ENCODE data around the gene LAMTOR4.

LAMTOR4 gene

GRCh38 chr7:100148559-100149328, at the start of gene LAMTOR4:
TSS of gene LAMTOR4 (plus strand) at chr7:100148918. CDS start at chr7:100148973, 55 bp downstream.
- peak; percentile 93 for DNase-seq

GRCh38 chr7:100099452-100099851, 49.3 kb upstream of the LAMTOR4 start:
- no peak for DNase-seq

GRCh38 chr7:100100420-100101015, 48.2 kb upstream of the LAMTOR4 start:
- peak; percentile 87 for DNase-seq

GRCh38 chr7:100101016-100101862, 47.5 kb upstream of the LAMTOR4 start, which contains the start of the genes AP4M1 and MCM7:
TSS of gene AP4M1 (plus strand) at chr7:100101643. CDS start at chr7:100101715, 72 bp downstream.
TSS of gene MCM7 (minus strand) at chr7:100101397. CDS start at chr7:100101294, 103 bp downstream.
- DNase-seq = peak; percentile 97

- DNase-seq = no peak
Observed at GRCh38 chr7:100102950-100103840, 45.5 kb upstream of the LAMTOR4 start.

- DNase-seq = no peak
Observed at GRCh38 chr7:100105534-100105933, 43.2 kb upstream of the LAMTOR4 start.

GRCh38 chr7:100106633-100107032, 42.1 kb upstream of the LAMTOR4 start:
- DNase-seq = no peak

- DNase-seq = no peak
Observed at GRCh38 chr7:100107125-100107737, 41.5 kb upstream of the LAMTOR4 start.

GRCh38 chr7:100107890-100108289, 40.8 kb upstream of the LAMTOR4 start:
- no peak for DNase-seq

GRCh38 chr7:100109521-100110163, 39.1 kb upstream of the LAMTOR4 start:
- no peak for DNase-seq

- no peak for DNase-seq
Observed at GRCh38 chr7:100111156-100111555, 37.6 kb upstream of the LAMTOR4 start.

- no peak for DNase-seq
Observed at GRCh38 chr7:100111914-100112313, 36.8 kb upstream of the LAMTOR4 start.

- no peak for DNase-seq
Observed at GRCh38 chr7:100115026-100115425, 33.7 kb upstream of the LAMTOR4 start.

GRCh38 chr7:100118388-100119071, 30.2 kb upstream of the LAMTOR4 start:
- DNase-seq = no peak

- DNase-seq = peak; percentile 91
Observed at GRCh38 chr7:100119072-100119969, 29.4 kb upstream of the LAMTOR4 start, which contains the start of the genes CNPY4 and TAF6. TSS of gene CNPY4 (plus strand) at chr7:100119634. CDS start at chr7:100119745, 111 bp downstream. TSS of gene TAF6 (minus strand) at chr7:100119358. CDS start at chr7:100114209, 5,149 bp downstream.

GRCh38 chr7:100119970-100120732, 28.6 kb upstream of the LAMTOR4 start:
- DNase-seq = no peak

- no peak for DNase-seq
Observed at GRCh38 chr7:100120733-100121036, 28.0 kb upstream of the LAMTOR4 start.

GRCh38 chr7:100122067-100122466, 26.7 kb upstream of the LAMTOR4 start:
- DNase-seq = no peak

GRCh38 chr7:100122568-100122967, 26.1 kb upstream of the LAMTOR4 start:
- DNase-seq = no peak

Data from activated CD4-positive, CD25-positive, alpha-beta regulatory T cell treated with anti-CD3 and anti-CD28 coated beads, Interleukin-2, amount 50 U/mL, for 72 hours (primary cell).